ENCODE results near the gene TMEM106A.
"Not testable (repeated sequence)": the region's sequence is repeated elsewhere in the genome, so short reads cannot be mapped to it uniquely, and the experiment has no call there.

The TMEM106A gene

DNA sequence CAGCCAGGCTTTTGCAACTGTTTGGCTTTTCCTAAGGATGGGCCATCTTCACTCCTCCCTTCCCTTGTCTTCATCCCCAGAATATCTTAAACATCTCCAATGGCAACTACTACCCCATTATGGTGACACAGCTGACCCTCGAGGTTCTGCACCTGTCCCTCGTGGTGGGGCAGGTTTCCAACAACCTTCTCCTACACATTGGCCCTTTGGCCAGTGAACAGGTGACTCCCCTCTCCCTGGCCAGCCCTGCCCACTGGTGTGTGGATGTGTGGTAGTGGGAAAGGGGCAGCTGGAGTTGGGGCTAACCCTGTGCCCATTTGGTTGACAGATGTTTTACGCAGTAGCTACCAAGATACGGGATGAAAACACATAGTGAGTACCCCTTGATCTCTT is 4.7 kb downstream of the TMEM106A start:
- DNase-seq (ENCODE audit: low read depth), result no peak

DNA sequence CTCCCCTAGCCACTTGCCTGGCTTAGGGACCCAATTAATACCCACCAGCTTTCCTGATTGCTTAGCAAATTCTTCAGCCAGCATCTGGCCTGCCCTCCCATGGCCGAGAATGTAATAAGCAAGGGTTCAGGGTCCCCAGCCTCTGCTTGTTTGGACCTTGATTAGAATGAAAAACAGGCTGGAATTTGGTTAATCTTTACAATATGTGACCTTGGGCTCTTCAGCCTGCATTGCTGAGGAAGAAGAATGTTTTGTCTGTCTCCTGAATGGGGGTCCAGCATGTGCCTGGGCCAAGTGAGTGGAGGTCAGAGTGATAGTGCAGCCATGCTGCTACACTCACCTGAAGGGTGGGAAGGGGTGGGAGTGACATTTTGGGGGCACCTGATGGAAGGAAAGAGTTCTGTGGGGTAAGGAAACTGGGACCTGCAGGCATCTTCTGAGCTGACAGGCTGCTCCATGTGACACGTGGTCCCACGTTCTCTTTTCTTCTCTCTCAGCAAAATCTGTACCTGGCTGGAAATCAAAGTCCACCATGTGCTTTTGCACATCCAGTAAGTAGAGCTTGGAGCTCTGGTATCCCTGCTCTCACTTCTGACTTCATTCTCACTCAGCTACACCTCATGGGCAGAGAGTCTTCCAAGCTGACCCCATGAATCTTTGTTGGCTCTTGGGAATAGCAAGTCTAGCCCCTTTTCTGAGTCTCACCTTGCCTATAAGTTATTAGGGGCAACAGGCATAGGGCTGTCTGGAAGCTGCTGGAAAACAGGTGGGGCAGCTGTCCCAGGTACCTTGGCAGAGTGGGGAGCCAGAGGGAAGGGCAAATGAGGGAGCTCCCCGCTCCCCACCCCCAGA is 5.3 kb downstream of the TMEM106A start:
- DNase-seq (ENCODE audit: low read depth), result no peak

DNA sequence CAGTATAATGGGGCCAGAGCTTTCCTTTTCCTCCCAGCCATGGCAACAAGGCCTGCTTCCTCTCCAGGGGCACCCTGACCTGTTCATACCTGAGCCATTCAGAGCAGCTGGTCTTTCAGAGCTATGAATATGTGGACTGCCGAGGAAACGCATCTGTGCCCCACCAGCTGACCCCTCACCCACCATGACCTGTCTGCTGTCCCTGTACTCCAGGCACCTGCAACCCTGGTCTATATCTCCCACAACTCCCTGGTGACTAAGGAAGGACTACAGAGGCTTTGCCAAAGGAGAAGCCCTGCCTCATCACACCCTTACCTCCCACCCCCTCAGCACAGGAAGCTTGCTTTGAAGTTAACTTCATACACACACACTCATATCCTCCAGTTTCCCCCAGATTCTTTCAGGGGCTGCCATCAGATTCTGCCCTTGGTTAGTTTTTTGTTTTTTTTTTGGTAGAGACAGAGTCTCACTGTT is 6.0 kb downstream of the TMEM106A start:
- no peak for DNase-seq (ENCODE audit: low read depth)

DNA sequence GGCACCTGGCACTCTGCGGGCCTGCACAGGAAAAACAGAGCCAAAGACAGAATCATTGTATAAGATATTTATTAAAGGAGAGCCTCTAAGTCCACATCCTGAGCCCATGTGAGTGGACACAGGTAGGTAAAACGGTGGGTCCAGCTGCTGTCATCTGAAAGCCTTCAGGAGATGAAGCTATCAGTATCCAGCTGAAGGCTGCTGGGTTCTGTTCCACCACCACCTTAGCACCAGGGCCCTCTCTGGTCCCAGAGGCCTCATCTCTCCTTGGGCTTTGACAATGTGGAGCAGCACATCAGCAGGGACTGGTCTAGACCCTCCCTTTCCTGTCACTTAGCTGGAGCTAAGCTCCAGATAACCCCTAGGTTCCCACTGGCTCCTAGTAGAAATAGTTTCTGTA is 7.3 kb downstream of the TMEM106A start:
- no peak for DNase-seq (ENCODE audit: low read depth)

DNA sequence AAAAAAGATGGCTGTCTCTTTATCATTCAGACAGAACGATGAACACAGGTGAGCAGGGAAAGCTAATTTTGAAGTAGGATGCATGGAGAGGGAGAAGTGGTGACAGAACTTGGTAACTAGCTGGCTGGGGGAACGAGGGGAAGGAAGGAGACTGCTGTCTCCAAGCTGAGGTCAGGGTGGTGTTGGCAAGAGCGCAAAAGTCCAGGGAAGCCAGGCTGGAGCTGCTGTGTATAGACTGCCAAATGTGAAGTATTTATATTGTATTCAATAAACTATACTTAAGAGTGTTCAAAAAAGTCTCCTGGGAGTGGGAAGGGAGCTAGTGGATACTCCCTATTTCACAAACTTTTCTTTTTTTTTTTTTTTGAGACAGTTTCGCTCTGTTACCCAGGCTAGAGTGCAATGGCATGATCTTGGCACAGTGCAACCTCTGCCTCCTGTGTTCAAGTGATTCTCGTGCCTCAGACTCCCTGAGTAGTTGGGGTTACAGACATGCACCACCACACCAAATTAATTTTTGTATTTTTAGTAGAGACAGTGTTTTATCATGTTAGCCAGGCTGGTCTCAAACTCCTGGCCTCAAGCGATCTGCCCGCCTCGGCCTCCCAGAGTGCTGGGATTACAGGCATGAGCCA is 8.2 kb downstream of the TMEM106A start:
- no peak for DNase-seq (ENCODE audit: low read depth)

DNA sequence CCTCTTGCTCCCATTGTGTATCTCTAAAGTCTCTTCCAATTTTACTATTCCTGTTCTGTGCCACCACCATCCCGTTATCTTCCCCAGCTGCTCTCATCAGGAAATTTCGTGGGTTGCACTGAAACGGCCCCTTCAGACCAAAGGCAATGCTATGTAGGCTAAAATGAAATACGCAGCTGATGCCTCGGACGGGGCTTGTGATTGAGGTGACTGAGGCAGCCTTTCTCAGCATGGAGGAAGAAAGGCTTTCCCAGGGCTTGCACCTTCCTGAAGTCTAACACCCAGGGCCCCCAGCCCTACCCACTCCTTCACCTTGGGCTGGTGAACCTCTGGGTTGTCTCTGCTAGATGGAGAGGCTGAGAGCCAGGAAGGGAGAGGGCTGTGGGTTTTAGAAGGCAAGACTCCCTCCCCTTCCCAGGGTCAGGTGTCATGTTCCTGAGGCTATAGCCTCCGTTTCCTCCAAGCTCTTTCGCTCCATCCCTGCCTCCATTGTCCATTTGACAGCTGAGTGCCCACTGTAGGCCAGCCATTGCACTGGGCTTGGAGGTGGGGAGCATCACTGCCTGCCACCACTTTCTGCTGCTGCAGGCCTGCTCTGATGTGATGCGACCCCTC is 8.9 kb downstream of the TMEM106A start:
- DNase-seq (ENCODE audit: low read depth), result no peak

DNA sequence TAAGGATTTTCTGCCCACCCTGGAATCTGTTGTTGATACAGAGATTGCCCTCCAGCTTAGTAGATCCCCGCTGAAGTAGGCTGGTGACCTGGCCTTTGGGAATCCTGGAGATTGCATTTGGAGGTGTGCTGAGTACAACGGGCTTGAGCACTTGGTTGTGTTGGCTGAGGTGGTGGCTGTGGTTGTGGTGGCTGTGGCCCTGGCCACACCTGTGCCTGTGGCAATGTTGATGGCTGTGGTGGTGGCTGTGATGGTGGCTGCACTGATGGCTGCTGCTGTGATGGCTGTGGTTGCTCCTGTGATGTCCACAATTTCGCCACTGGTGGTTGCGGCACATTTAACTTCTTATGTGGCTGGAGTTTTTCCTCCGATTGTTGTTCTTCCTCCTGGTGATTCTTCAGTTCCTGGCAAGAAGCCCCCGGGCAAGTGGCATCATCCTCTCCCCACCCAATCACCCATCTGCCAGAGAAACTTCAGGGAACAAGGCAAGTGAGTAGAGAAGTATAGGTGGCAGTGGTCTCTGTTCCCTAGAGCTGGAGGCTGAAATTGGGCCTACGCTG is 12.6 kb downstream of the TMEM106A start:
- DNase-seq (ENCODE audit: low read depth), result no peak

DNA sequence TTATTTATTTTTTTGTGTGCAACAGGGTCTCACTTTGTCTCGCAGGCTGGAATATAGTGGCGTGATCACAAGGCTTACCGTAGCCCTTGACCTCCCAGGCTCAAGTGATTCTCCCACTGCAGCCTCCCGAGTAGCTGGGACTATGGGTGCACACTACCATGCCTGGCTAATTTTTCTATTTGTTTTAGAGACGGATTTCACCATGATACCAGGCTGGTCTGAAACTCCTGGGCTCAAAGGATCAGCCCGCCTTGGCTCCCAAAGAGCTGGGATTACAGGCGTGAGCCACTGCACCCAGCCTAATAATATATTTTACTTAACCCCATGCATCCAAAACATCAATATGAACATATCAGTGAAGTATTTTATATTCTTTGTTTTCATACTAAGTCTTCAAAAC is 14.7 kb downstream of the TMEM106A start:
- DNase-seq (ENCODE audit: low read depth), result no peak

DNA sequence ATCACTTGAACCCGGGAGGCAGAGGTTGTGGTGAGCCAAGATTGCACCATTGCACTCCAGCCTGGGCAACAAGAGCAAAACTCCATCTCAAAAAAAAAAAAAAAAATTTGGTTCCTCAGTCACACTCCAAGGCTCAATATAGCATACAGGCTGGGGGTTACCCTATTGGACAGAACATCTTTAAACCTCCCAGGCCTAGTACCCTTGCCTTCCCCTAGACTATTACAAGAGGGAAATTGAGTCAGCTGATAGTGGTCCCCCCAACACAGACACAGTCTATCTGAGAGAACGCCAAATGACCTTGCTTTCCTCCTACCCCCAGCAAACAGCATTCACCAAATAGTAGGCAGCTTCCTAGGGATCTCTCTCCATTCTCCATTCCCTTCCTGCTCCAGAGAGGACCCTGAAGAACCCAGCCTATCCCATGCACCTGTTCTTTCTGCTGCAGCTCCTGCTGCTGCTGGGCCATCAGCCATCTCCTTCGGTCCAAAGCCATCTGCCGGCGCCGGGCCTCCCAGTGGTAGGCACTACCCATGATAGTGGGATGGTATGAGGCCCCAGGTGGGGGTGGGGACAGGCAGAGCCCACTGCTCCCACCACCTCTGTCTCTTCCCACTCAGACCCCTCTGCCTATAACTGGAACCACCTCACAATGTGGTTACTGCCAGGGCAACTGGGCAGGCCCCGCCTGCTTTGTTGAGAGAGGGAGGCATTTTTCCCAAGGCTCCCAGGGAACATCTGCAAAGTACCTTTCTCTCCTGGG is 16.5 kb downstream of the TMEM106A start, which contains the start of gene CCDC200:
CCDC200 (minus strand) TSS at position 604 of the 763 bp plus-strand sequence; CDS start at position 535, 69 bp downstream.
- DNase-seq (ENCODE audit: low read depth), result not testable (repeated sequence)

DNA sequence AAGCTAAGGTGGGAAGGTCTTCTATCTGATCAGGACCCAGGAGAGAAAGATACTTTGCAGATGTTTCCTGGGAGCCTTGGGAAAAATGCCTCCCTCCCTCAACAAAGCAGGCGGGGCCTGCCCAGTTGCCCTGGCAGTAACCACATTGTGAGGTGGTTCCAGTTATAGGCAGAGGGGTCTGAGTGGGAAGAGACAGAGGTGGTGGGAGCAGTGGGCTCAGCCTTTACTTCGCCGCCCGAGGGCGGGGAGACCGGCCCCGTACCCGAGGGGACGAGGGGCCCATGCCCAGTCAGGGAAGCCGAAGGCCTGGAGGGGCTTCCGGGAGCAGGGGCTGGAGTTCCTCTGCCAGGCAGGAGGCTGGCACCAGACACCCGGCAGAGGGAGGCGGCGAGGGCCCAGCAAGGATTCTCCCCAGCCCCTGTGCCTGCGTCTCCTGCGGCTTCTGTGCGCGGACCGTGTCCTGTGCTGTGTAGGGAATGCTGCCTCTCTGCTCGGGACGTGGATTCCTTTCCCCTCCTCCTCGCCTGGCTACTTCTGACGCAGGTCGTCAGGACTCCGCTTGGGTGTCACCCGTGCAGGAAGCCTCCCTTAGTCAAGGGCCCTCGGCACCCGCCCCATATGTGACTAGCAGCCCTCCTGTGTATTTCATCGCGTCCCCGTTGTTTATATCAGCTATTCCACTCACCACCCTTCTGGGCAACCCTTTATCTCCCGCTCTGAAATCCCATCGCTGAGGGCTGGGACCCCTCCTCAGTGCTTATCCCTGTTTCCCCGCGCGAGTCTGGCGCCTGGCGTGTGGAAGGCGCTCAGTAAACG is 19.7 kb downstream of the TMEM106A start:
- not testable (repeated sequence) for DNase-seq (ENCODE audit: low read depth)

DNA sequence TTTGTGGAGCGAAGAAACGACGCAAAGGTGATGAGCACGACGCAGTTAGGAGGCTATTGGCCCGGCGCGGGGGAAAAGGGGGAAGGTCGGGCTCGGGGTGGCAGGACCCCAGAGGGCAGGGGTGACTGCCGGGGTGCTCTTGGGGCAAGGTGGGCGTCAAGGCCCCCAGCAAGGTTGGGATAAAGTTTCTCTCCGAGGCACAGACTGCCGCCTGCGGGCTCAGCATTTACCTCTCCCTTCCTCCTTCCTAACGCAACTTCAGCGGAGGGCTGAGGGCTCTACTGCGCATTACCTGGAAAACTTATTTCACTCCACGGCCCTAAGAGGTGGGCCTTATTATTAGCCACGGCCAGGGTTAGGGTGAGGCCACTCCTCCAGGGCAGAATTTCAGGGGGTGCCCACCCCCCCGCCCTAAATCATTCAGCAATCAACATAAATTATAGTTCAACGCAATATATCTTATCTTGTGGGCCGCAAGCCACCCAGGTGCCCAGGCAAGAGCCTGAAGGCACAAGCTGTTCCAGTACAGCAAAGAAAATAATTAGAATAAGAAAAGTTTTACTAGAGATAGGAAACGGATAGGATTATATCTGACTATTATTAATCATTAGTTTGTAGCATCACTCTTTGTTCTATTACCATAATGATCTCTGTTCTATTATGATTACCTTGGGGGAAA is 20.5 kb downstream of the TMEM106A start:
- not testable (repeated sequence) for DNase-seq (ENCODE audit: low read depth)

DNA sequence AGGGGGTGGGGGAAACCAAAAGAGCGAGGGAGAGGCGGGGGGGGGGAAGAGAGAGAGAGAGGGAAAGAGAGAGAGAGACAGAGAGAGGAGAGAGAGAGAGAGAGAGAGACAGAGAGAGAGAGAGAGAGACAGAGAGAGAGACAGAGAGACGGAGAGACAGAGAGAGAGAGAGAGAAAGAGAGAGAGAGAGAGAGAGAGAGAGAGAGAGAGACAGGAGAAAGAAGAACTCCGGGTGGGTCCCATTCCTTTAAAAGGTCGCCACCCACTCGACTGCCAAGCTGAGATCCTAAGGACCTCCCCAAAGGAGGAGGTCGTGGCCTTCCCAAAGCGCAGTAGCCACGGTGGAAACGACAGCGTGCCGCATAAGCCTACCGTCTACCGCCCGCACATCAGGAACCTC is 21.6 kb downstream of the TMEM106A start:
- DNase-seq (ENCODE audit: low read depth), result not testable (repeated sequence)

DNA sequence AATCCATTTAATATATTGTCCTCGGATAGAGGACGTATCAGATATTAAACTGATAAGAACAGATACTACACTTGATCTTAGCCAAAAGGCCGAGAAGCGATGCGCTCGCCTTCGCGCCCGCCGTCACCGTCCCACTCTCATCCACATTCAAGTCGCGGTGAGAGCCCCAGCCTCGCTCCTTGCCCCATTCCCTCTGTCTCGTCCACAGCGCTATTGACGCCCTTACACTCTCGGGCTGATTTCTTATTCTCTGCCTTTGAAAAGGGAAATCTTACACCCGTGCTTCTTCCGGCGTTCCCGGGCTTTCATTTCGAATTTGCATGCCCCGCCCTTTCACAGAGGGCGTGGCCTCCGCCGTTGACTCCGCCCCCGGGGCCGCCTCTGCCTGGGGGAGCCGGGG is 22.2 kb downstream of the TMEM106A start, which contains the start of gene RNU2-1:
RNU2-1 (minus strand) TSS at position 101 of the 400 bp plus-strand sequence.
- not testable (repeated sequence) for DNase-seq (ENCODE audit: low read depth)

DNA sequence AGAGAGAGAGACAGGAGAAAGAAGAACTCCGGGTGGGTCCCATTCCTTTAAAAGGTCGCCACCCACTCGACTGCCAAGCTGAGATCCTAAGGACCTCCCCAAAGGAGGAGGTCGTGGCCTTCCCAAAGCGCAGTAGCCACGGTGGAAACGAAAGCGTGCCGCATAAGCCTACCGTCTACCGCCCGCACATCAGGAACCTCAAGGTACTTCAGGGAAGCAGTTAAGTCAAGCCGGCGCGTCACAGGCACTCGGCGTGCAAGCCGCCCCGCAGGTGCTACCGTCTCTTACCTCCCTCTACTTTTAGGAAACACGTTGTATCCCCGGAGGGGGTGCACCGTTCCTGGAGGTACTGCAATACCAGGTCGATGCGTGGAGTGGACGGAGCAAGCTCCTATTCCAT is 27.9 kb downstream of the TMEM106A start:
- DNase-seq (ENCODE audit: low read depth), result not testable (repeated sequence)

DNA sequence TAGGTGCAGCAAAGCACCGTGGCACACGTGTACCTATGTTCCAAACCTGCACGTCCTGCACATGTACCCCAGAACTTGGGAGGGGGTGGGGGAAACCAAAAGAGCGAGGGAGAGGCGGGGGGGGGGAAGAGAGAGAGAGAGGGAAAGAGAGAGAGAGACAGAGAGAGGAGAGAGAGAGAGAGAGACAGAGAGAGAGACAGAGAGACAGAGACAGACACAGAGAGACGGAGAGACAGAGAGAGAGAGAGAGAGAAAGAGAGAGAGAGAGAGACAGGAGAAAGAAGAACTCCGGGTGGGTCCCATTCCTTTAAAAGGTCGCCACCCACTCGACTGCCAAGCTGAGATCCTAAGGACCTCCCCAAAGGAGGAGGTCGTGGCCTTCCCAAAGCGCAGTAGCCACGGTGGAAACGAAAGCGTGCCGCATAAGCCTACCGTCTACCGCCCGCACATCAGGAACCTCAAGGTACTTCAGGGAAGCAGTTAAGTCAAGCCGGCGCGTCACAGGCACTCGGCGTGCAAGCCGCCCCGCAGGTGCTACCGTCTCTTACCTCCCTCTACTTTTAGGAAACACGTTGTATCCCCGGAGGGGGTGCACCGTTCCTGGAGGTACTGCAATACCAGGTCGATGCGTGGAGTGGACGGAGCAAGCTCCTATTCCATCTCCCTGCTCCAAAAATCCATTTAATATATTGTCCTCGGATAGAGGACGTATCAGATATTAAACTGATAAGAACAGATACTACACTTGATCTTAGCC is 29.1 kb downstream of the TMEM106A start:
- not testable (repeated sequence) for DNase-seq (ENCODE audit: low read depth)

DNA sequence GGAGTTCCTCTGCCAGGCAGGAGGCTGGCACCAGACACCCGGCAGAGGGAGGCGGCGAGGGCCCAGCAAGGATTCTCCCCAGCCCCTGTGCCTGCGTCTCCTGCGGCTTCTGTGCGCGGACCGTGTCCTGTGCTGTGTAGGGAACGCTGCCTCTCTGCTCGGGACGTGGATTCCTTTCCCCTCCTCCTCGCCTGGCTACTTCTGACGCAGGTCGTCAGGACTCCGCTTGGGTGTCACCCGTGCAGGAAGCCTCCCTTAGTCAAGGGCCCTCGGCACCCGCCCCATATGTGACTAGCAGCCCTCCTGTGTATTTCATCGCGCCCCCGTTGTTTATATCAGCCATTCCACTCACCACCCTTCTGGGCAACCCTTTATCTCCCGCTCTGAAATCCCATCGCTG is 34.8 kb downstream of the TMEM106A start:
- not testable (repeated sequence) for DNase-seq (ENCODE audit: low read depth)

Data from stimulated activated CD8-positive, alpha-beta memory T cell treated with anti-CD3 and anti-CD28 coated beads, Interleukin-7, amount 100 ng/mL, for 24 hours (primary cell).